Measurements from ENCODE around the gene STYXL1. TPM values are rescaled to one million over a fixed set of nuclear protein-coding genes. Genes with fewer than 3 reads are reported as not detected.
A peak's percentile ranks its signal among the peaks of the same experiment; 100 is the strongest.

STYXL1 gene
- total RNA-seq, 1 experiment from 2014 or later: 49.3 TPM

DNA sequence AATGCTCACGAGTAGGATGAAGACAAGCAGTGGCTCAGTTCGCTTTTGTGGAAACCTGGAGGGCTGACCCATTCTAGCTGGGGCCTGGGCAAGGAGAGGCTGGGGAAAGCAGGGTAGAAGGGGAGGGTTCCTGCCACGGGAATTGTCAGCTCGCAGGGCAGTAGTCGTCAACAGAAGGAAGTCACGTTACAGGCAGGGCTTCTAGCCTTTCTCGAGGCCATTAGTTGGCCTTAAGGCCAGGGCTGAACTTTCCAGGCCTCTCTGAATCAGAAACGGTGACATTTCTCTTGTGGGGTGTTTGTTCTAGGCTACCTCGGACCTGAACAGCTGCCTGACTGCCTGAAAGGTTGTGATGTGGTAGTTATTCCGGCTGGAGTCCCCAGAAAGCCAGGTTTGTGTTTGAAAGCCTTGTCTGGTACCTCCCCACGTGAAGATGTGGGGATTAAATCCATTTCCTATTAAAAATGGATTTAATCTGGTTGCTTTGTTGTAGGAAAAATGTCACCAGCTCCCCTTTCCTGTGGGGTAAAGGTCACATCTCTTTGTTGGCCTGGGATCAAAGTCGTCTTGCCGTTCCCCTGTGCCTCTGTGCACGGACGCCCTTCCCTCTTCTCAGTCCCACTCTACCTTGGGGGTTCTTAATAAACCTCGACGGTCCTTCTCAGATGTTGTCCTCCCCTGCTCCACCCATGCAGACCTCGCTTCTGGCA is 9.5 kb upstream of the STYXL1 start:
- BruUV-seq (replicated peaks): no TSS peak
- POLR2A ChIA-PET: no interaction called here
- Mint-ChIP-seq H3K27me3 (ENCODE audit: insufficient read depth, unreplicated experiment) (no peaks in the 10 kb centered on the region), H3K27ac (ENCODE audit: low read depth, unreplicated experiment) (no peak overlapping the region), H3K4me3 (ENCODE audit: unreplicated experiment) (no peak overlapping the region), H3K9me3 (ENCODE audit: unreplicated experiment) (no peaks in the 10 kb centered on the region), H3K4me1 (ENCODE audit: insufficient read depth, unreplicated experiment) (peaks cover 15% of the 10 kb centered on the region), H3K36me3 (ENCODE audit: insufficient read depth, unreplicated experiment) (peaks cover 83% of the 10 kb centered on the region)
- DNase-seq (ENCODE audit: unreplicated experiment): no peak
- TF ChIP-seq CTCF (IDR thresholded peaks at IDR 0.05; ENCODE audit: unreplicated experiment): no peak
- intact Hi-C loops (cut with micrococcal nuclease): no loop called here
- CTCF ChIA-PET: interaction anchor here (2.2 kb wide), 1 partner anchor 12 kb away, joined by 10 read pairs; no protein-coding TSS in a partner anchor

GRCh38 chr7:76056241-76056640 is 8.4 kb upstream of the STYXL1 start:
- BruUV-seq (replicated peaks): no TSS peak
- H3K9me3 Mint-ChIP-seq (ENCODE audit: unreplicated experiment): no peaks in the 10 kb centered on the region
- DNase-seq (ENCODE audit: unreplicated experiment): no peak
- no peak overlapping the region for H3K4me3 Mint-ChIP-seq (ENCODE audit: unreplicated experiment)
- H3K36me3 Mint-ChIP-seq (ENCODE audit: insufficient read depth, unreplicated experiment): peaks cover 83% of the 10 kb centered on the region
- intact Hi-C loops (cut with micrococcal nuclease): no loop called here
- no peak overlapping the region for H3K27ac Mint-ChIP-seq (ENCODE audit: low read depth, unreplicated experiment)
- no peak for TF ChIP-seq CTCF (IDR thresholded peaks at IDR 0.05; ENCODE audit: unreplicated experiment)
- POLR2A ChIA-PET: interaction anchor here (1.1 to 2.8 kb wide), 3 partner anchors 9 to 235 kb away, joined by 3 to 16 read pairs (median 7); partner anchors contain the start of genes MDH2 and STYXL1
- CTCF ChIA-PET: interaction anchor here (2.2 kb wide), 1 partner anchor 13 kb away, joined by 10 read pairs; no protein-coding TSS in a partner anchor
- no peaks in the 10 kb centered on the region for H3K27me3 Mint-ChIP-seq (ENCODE audit: insufficient read depth, unreplicated experiment)
- peaks cover 15% of the 10 kb centered on the region for H3K4me1 Mint-ChIP-seq (ENCODE audit: insufficient read depth, unreplicated experiment)

GRCh38 chr7:76054123-76055120 is 6.6 kb upstream of the STYXL1 start:
- peak overlapping the region; percentile 35 for H3K27ac Mint-ChIP-seq (ENCODE audit: low read depth, unreplicated experiment)
- ChIA-PET CTCF (interaction anchor here (0.5 to 2.3 kb wide), 6 partner anchors 74 to 1699 kb away, joined by 3 to 11 read pairs (median 3); no protein-coding TSS in a partner anchor), POLR2A (interaction anchor here (0.7 to 2.8 kb wide), 12 partner anchors 9 to 303 kb away, joined by 3 to 16 read pairs (median 4); no protein-coding TSS in a partner anchor)
- H3K4me1 Mint-ChIP-seq (ENCODE audit: insufficient read depth, unreplicated experiment): peaks cover 26% of the 10 kb centered on the region
- BruUV-seq (replicated peaks): no TSS peak
- peak; percentile 96 for DNase-seq (ENCODE audit: unreplicated experiment)
- no peaks in the 10 kb centered on the region for H3K27me3 Mint-ChIP-seq (ENCODE audit: insufficient read depth, unreplicated experiment)
- no peak for TF ChIP-seq CTCF (IDR thresholded peaks at IDR 0.05; ENCODE audit: unreplicated experiment)
- intact Hi-C loops (cut with micrococcal nuclease): no loop called here
- peaks cover 79% of the 10 kb centered on the region for H3K36me3 Mint-ChIP-seq (ENCODE audit: insufficient read depth, unreplicated experiment)
- H3K4me3 Mint-ChIP-seq (ENCODE audit: unreplicated experiment): no peak overlapping the region
- H3K9me3 Mint-ChIP-seq (ENCODE audit: unreplicated experiment): no peaks in the 10 kb centered on the region
